Prostate gland (tissue), 2 donors: ENCODE data around the gene ATP6V1C2.

Experiments used
- CTCF ChIP-seq, 4 experiments: fragments of 200-600 bp in 2 of 4; fragments of 450-650 bp in 2 of 4; sonication (generic) in 2 of 4; IDR thresholded peaks; 1 replicate in 3 of 4; 2 replicates in 1 of 4; pipeline ENCODE4 v1.5.1; 2016 to 2019; ENCODE audit warnings: antibody characterized with exemption in 4 of 4, mild to moderate bottlenecking in 2 of 4, moderate library complexity in 2 of 4
- POLR2A ChIP-seq: fragments of 450-650 bp; IDR thresholded peaks from one replicate; pipeline ENCODE4 v1.6.1; 2016; ENCODE audit warnings: antibody characterized with exemption, mild to moderate bottlenecking
- POLR2AphosphoS5 ChIP-seq: sonication (generic); formaldehyde crosslinking; IDR thresholded peaks from one replicate; pipeline ENCODE4 v1.6.1; 2017; ENCODE audit warnings: antibody characterized with exemption

- no peak for TF ChIP-seq POLR2AphosphoS5
- TF ChIP-seq CTCF (IDR thresholded peaks at IDR 0.05) = no peak
- no peak for TF ChIP-seq POLR2A
Measured at GRCh38 chr2:10777111-10777841, 55.8 kb downstream of the ATP6V1C2 start.
